HG02588 (cell line): ENCODE data around the gene MRM2.

Source experiments
- ATAC-seq: cut with Tn5 transposase; IDR thresholded peaks from one replicate; pipeline ENCODE4 v1.9.1; 2021; ENCODE audit warnings: mild to moderate bottlenecking, moderate library complexity; ENCODE audit not compliant: unreplicated experiment

The MRM2 gene

GRCh38 chr7:2193575-2194305 lies 48.3 kb downstream of the MRM2 start:
- no peak for ATAC-seq

- no peak for ATAC-seq
Measured at GRCh38 chr7:2192831-2193534, 49.0 kb downstream of the MRM2 start.

- ATAC-seq, result no peak
Measured at GRCh38 chr7:2191016-2191415, 51.0 kb downstream of the MRM2 start.

GRCh38 chr7:2190531-2190930 lies 51.5 kb downstream of the MRM2 start:
- ATAC-seq, result no peak

DNA sequence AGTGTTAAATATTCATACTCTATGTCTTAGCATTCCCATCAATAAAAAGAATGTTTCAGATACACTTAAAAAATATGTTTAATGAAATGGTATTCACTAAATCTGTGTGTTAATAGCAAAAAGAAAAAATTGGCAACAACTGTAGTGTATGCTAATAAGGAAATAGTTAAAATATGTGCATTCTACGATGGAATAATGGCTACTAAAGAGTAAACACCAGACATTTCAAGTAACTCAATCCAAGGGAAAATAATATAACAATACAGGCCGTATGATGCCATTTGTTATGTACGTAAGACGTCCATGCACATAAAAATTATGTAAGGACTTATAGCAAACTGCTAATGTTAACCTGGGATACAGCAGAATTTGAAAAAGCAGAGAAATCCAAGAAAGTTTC lies 55.8 kb downstream of the MRM2 start:
- ATAC-seq, result no peak

DNA sequence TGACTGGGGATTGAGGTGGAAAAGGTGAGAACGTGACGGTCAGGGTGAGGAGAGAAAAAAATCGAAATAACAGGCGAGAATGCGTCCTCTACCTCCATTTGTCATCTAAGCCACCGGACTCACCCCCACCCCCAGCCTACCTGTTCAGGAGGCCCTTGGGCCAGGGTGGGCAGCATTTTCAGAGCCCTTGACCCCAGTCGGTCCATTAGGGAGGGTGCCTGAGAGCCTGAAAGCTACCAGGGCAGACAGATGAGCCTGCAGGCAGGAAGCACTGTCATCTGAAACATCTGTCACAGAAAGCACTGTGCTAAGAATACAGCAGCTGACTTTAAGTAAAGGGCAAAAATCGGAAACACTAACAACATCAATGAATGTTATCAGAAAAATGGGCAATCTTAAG lies 56.3 kb downstream of the MRM2 start:
- no peak for ATAC-seq
